IMR-90 (cell line): ENCODE data around the gene ANKRD44. TPM values are rescaled to one million over a fixed set of nuclear protein-coding genes. Genes with fewer than 3 reads are reported as not detected.

Source experiments
- ATAC-seq: fragments of 200-7000 bp; cut with Tn5 transposase; 2 replicates; pipeline ENCODE4 v1.9.1; 2020; ENCODE audit warnings: low read depth, mild to moderate bottlenecking, moderate library complexity
- BruUV-seq: library from RNA; stranded (reverse); fragments of 400-500 nt; replicated peaks from 2 replicates; lab custom pipeline; 2021; lab: Mats Ljungman, UMichigan
- CTCF ChIA-PET: fragments of 300-600 bp; formaldehyde crosslinking; extraction: SDS; loops from one replicate; lab custom pipeline; 2021; ENCODE audit warnings: antibody characterized with exemption; lab: Yijun Ruan, JAX
- POLR2A ChIA-PET: fragments of 300-600 bp; sonication (Branson Sonifier 250); formaldehyde crosslinking; loops from one replicate; lab custom pipeline; 2022; ENCODE audit warnings: antibody characterized with exemption; ENCODE audit not compliant: unreplicated experiment; lab: Charles Lee
- DNase-seq: peaks from one replicate; pipeline ENCODE4 v3.0.0; 2013
- H2AFZ ChIP-seq: replicated peaks from 2 replicates; pipeline ENCODE3; 2013; ENCODE audit warnings: low read length, mild to moderate bottlenecking; ENCODE audit not compliant: poor library complexity
- H2AK5ac ChIP-seq: 2 replicates; pipeline ENCODE4 v1.6.1; 2013; ENCODE audit warnings: low read depth, low read length, inconsistent platforms
- H2AK9ac ChIP-seq: replicated peaks from 2 replicates; pipeline ENCODE3; 2013; ENCODE audit warnings: mild to moderate bottlenecking, low read depth, low read length, moderate library complexity; ENCODE audit not compliant: poor library complexity
- H2BK120ac ChIP-seq: 2 replicates; pipeline ENCODE4 v1.6.1; 2013; ENCODE audit warnings: low read depth, low read length, inconsistent platforms
- H2BK15ac ChIP-seq: 3 replicates; pipeline ENCODE4 v1.6.1; 2013; ENCODE audit warnings: low read depth, low read length, inconsistent platforms
- H2BK20ac ChIP-seq: 2 replicates; pipeline ENCODE4 v1.6.1; 2013; ENCODE audit warnings: low read depth, mild to moderate bottlenecking, inconsistent platforms, low read length, moderate library complexity
- H2BK5ac ChIP-seq: 2 replicates; pipeline ENCODE4 v1.6.1; 2013; ENCODE audit warnings: mild to moderate bottlenecking, low read depth, low read length, inconsistent platforms; ENCODE audit not compliant: poor library complexity, severe bottlenecking
- H3K14ac ChIP-seq: replicated peaks from 2 replicates; pipeline ENCODE4 v1.6.1; 2013; ENCODE audit warnings: low read depth, low read length, inconsistent platforms
- H3K18ac ChIP-seq: 2 replicates; pipeline ENCODE4 v1.6.1; 2013; ENCODE audit warnings: low read depth, low read length, control low read depth
- H3K23ac ChIP-seq: 2 replicates; pipeline ENCODE4 v1.6.1; 2013; ENCODE audit warnings: low read depth, low read length, inconsistent platforms
- H3K27ac ChIP-seq: 2 replicates; pipeline ENCODE4 v1.5.1; 2013; ENCODE audit warnings: mild to moderate bottlenecking, control low read depth, low read length; ENCODE audit not compliant: insufficient read depth
- H3K27me3 ChIP-seq: 2 replicates; pipeline ENCODE4 v1.6.1; 2013; ENCODE audit warnings: low read length; ENCODE audit not compliant: control insufficient read depth, insufficient read depth
- H3K36me3 ChIP-seq: 2 replicates; pipeline ENCODE4 v1.6.1; 2013; ENCODE audit warnings: low read length, mixed read lengths; ENCODE audit not compliant: control insufficient read depth, insufficient read depth
- H3K4ac ChIP-seq: 2 replicates; pipeline ENCODE4 v1.6.1; 2013; ENCODE audit warnings: low read depth, low read length, inconsistent platforms
- H3K4me1 ChIP-seq: 2 replicates; pipeline ENCODE4 v1.6.1; 2013; ENCODE audit warnings: low read length, mixed read lengths; ENCODE audit not compliant: control insufficient read depth, insufficient read depth
- H3K4me2 ChIP-seq: 2 replicates; pipeline ENCODE4 v1.6.1; 2013; ENCODE audit warnings: low read depth, mild to moderate bottlenecking, control low read depth, low read length, moderate library complexity
- H3K4me3 ChIP-seq: 2 replicates; pipeline ENCODE4 v1.5.1; 2013; ENCODE audit warnings: low read depth, mild to moderate bottlenecking, control low read depth, low read length, moderate library complexity; ENCODE audit not compliant: insufficient read depth
- H3K56ac ChIP-seq: 2 replicates; pipeline ENCODE4 v1.6.1; 2013; ENCODE audit warnings: low read length, inconsistent platforms; ENCODE audit not compliant: insufficient read depth; ENCODE audit errors: extremely low read depth
- H3K79me1 ChIP-seq, 2 experiments: 2 replicates each; pipeline ENCODE4 v1.6.1; 2013; ENCODE audit warnings: low read length in 2 of 2, inconsistent platforms in 1 of 2, low read depth in 1 of 2
- H3K9ac ChIP-seq: 2 replicates; pipeline ENCODE4 v1.6.1; 2013; ENCODE audit warnings: low read depth, low read length, control low read depth
- H3K9me1 ChIP-seq: 2 replicates; pipeline ENCODE4 v1.6.1; 2013; ENCODE audit warnings: low read length, inconsistent platforms; ENCODE audit not compliant: insufficient read depth
- H3K9me3 ChIP-seq: 2 replicates; pipeline ENCODE4 v1.6.1; 2013; ENCODE audit warnings: low read length; ENCODE audit not compliant: control insufficient read depth, insufficient read depth
- H4K20me1 ChIP-seq: 2 replicates; pipeline ENCODE4 v1.6.1; 2013; ENCODE audit warnings: low read length, inconsistent platforms; ENCODE audit not compliant: insufficient read depth
- H4K5ac ChIP-seq: 2 replicates; pipeline ENCODE4 v1.6.1; 2013; ENCODE audit warnings: mild to moderate bottlenecking, low read depth, low read length, control low read depth
- H4K8ac ChIP-seq, 2 experiments: 2 replicates each; pipeline ENCODE4 v1.6.1; 2013; ENCODE audit warnings: low read depth in 2 of 2, low read length in 2 of 2, control low read depth in 1 of 2, inconsistent platforms in 1 of 2
- H4K91ac ChIP-seq: 2 replicates; pipeline ENCODE4 v1.6.1; 2013; ENCODE audit warnings: low read depth, low read length, inconsistent platforms; ENCODE audit not compliant: insufficient read depth
- BHLHE40 ChIP-seq: fragments of 150-350 bp; IDR thresholded peaks from 2 replicates; pipeline ENCODE4 v1.6.1; 2016; ENCODE audit warnings: mild to moderate bottlenecking, low read depth, low read length
- CEBPB ChIP-seq: IDR thresholded peaks from 2 replicates; pipeline ENCODE4 v1.6.1; 2012; ENCODE audit warnings: low read depth, low read length, improper control_type of control experiment
- CHD1 ChIP-seq: IDR thresholded peaks from 2 replicates; pipeline ENCODE4 v1.6.1; 2012; ENCODE audit warnings: low read depth, low read length, improper control_type of control experiment
- FOS ChIP-seq: fragments of 150-350 bp; IDR thresholded peaks from 2 replicates; pipeline ENCODE4 v1.6.1; 2016; ENCODE audit warnings: low read depth, low read length
- MAFK ChIP-seq: IDR thresholded peaks from 2 replicates; pipeline ENCODE4 v1.6.1; 2012; ENCODE audit warnings: low read depth, low read length, improper control_type of control experiment
- MAZ ChIP-seq: IDR thresholded peaks from 2 replicates; pipeline ENCODE4 v1.6.1; 2012; ENCODE audit warnings: low read depth, mild to moderate bottlenecking, low read length, improper control_type of control experiment, moderate library complexity, borderline replicate concordance
- MXI1 ChIP-seq: IDR thresholded peaks from 2 replicates; pipeline ENCODE4 v1.6.1; 2012; ENCODE audit warnings: low read depth, mild to moderate bottlenecking, low read length, moderate library complexity, borderline replicate concordance
- NFE2L2 ChIP-seq: fragments of 150-350 bp; IDR thresholded peaks from 2 replicates; pipeline ENCODE4 v1.6.1; 2016; ENCODE audit warnings: low read depth, mild to moderate bottlenecking, low read length
- POLR2A ChIP-seq: IDR thresholded peaks from 2 replicates; pipeline ENCODE4 v1.6.1; 2012; ENCODE audit warnings: mild to moderate bottlenecking, low read depth, low read length
- RAD21 ChIP-seq: IDR thresholded peaks from 2 replicates; pipeline ENCODE4 v1.6.1; 2012; ENCODE audit warnings: low read length, improper control_type of control experiment
- RCOR1 ChIP-seq: IDR thresholded peaks from 2 replicates; pipeline ENCODE4 v1.6.1; 2012; ENCODE audit warnings: mild to moderate bottlenecking, low read length, improper control_type of control experiment; ENCODE audit not compliant: insufficient replicate concordance
- RFX5 ChIP-seq: IDR thresholded peaks from 2 replicates; pipeline ENCODE4 v1.8.0; 2012; ENCODE audit warnings: low read depth, mild to moderate bottlenecking, low read length, moderate library complexity
- SMC3 ChIP-seq: fragments of 150-350 bp; IDR thresholded peaks from 2 replicates; pipeline ENCODE4 v1.6.1; 2016; ENCODE audit warnings: low read depth, mild to moderate bottlenecking, antibody characterized with exemption, low read length, moderate library complexity
- WGBS, 2 experiments: methylation state at CpG; one replicate each; pipeline versions ENCODE4 v1.1.5 to v1.1.7; 2013; ENCODE audit warnings: missing lambda C conversion rate in 2 of 2; ENCODE audit not compliant: insufficient read length in 1 of 2; ENCODE audit errors: extremely low coverage in 2 of 2; 5-methylcytosine and 5-hydroxymethylcytosine counted together
- dilution Hi-C: fragments of 300-500 bp; cut with HindIII; formaldehyde crosslinking; loops from one replicate; pipeline ENCODE4 v1.14.3; 2018; ENCODE audit warnings: low sequenced_read_pairs; ENCODE audit not compliant: unreplicated experiment
- in situ Hi-C: fragments of 300-500 bp; cut with MboI; formaldehyde crosslinking; loops from 3 replicates; pipeline ENCODE4 v1.14.3; 2019; ENCODE audit warnings: low sequenced_read_pairs, inconsistent platforms, mixed read lengths
- intact Hi-C: fragments of 100-400 bp; cut with micrococcal nuclease; formaldehyde crosslinking; loops from 2 replicates; pipeline ENCODE4 v1.10.0; 2022
- polyA plus RNA-seq, 3 experiments: library from polyadenylated mRNA; depleted of rRNA; stranded (reverse); fragments of >200 nt; gene quantifications; 2 replicates each; pipeline ENCODE4 v1.2.3, GENCODE V29; 2012; ENCODE audit warnings: low replicate concordance in 1 of 3
- total RNA-seq: library from RNA; depleted of rRNA; stranded (reverse); fragments of >200 nt; gene quantifications from 2 replicates; pipeline ENCODE4 v1.2.3, GENCODE V29; 2012
- TF ChIP-seq, protein P1 (sequence below): fragments of 150-350 bp; IDR thresholded peaks from 2 replicates; pipeline ENCODE4 v1.6.1; 2017; ENCODE audit warnings: mild to moderate bottlenecking, antibody characterized with exemption, low read length, low read depth
- TF ChIP-seq, protein P2 (sequence below): conservative IDR thresholded peaks from 2 replicates; pipeline ENCODE4 v1.5.1; 2012; ENCODE audit warnings: mild to moderate bottlenecking, low read depth, low read length, improper control_type of control experiment
- TF ChIP-seq, protein P3 (sequence below): fragments of 150-350 bp; IDR thresholded peaks from 2 replicates; pipeline ENCODE4 v1.6.1; 2016; ENCODE audit warnings: low read depth, mild to moderate bottlenecking, low read length, moderate library complexity, borderline replicate concordance

The ANKRD44 gene
- total and polyA plus RNA-seq, 2 of the 4 experiments (the other 2 are of a cell fraction) = 5.2 to 15.6 TPM

DNA sequence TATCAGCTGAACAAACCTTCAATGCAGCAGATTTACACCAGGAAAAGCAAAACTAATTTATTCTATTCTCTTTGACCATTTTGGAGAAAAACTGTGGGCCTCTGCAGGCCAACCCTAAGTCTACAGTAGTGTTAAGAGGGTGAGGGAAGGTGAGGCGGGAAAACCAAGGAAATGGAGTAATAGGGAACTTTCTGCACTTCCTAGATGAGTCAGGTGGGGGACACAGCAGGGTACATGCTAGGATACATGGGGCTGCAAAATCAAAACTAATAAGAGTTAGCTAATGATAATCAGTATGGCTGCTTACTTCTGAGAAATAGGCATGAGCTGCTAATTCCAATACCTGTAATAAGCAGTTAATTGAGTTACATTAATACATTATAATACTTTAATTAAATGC lies 318.1 kb downstream of the ANKRD44 start:
- Histone ChIP-seq H2AK9ac (no peak overlapping the region), H3K4ac (no peak overlapping the region), H3K14ac (no peak overlapping the region), H4K20me1 (no peaks in the 10 kb centered on the region), H2BK15ac (no peak overlapping the region), H3K9me3 (no peaks in the 10 kb centered on the region), H3K56ac (no peak overlapping the region), H3K4me3 (no peak overlapping the region), H3K9ac (no peak overlapping the region), H3K79me1 (no peaks in the 10 kb centered on the region), H2AK5ac (no peak overlapping the region), H4K5ac (no peak overlapping the region), H3K4me1 (peaks cover 4% of the 10 kb centered on the region; the same call in 1 of the 2 replicates), H3K23ac (no peak overlapping the region), H3K9me1 (no peaks in the 10 kb centered on the region), H4K91ac (no peak overlapping the region), H2BK20ac (no peak overlapping the region), H4K8ac (no peak overlapping the region), H2BK5ac (no peak overlapping the region), H3K27ac (no peak overlapping the region), H3K36me3 (no peaks in the 10 kb centered on the region), H3K4me2 (no peak overlapping the region), H2AFZ (no peak overlapping the region), H3K18ac (no peak overlapping the region), H3K27me3 (no peaks in the 10 kb centered on the region), H2BK120ac (no peak overlapping the region)
- intact Hi-C loops = no loop called here
- no peak for ATAC-seq
- no TSS peak for BruUV-seq
- no peak for TF ChIP-seq NFE2L2
- TF ChIP-seq, protein P1, sequence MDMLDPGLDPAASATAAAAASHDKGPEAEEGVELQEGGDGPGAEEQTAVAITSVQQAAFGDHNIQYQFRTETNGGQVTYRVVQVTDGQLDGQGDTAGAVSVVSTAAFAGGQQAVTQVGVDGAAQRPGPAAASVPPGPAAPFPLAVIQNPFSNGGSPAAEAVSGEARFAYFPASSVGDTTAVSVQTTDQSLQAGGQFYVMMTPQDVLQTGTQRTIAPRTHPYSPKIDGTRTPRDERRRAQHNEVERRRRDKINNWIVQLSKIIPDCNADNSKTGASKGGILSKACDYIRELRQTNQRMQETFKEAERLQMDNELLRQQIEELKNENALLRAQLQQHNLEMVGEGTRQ = no peak
- TF ChIP-seq BHLHE40 = no peak
- TF ChIP-seq RCOR1 = no peak
- TF ChIP-seq CHD1 = no peak
- TF ChIP-seq MAFK = no peak
- no peak for TF ChIP-seq MAZ
- no peak for TF ChIP-seq MXI1
- no peak for TF ChIP-seq SMC3
- TF ChIP-seq, protein P2, sequence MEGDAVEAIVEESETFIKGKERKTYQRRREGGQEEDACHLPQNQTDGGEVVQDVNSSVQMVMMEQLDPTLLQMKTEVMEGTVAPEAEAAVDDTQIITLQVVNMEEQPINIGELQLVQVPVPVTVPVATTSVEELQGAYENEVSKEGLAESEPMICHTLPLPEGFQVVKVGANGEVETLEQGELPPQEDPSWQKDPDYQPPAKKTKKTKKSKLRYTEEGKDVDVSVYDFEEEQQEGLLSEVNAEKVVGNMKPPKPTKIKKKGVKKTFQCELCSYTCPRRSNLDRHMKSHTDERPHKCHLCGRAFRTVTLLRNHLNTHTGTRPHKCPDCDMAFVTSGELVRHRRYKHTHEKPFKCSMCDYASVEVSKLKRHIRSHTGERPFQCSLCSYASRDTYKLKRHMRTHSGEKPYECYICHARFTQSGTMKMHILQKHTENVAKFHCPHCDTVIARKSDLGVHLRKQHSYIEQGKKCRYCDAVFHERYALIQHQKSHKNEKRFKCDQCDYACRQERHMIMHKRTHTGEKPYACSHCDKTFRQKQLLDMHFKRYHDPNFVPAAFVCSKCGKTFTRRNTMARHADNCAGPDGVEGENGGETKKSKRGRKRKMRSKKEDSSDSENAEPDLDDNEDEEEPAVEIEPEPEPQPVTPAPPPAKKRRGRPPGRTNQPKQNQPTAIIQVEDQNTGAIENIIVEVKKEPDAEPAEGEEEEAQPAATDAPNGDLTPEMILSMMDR = no peak
- no peak for TF ChIP-seq POLR2A
- TF ChIP-seq FOS = no peak
- TF ChIP-seq, protein P3, sequence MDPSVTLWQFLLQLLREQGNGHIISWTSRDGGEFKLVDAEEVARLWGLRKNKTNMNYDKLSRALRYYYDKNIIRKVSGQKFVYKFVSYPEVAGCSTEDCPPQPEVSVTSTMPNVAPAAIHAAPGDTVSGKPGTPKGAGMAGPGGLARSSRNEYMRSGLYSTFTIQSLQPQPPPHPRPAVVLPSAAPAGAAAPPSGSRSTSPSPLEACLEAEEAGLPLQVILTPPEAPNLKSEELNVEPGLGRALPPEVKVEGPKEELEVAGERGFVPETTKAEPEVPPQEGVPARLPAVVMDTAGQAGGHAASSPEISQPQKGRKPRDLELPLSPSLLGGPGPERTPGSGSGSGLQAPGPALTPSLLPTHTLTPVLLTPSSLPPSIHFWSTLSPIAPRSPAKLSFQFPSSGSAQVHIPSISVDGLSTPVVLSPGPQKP = no peak
- no peak for TF ChIP-seq RFX5
- no peak for TF ChIP-seq CEBPB
- no peak for TF ChIP-seq RAD21
- ChIA-PET CTCF (no interaction called here), POLR2A (no interaction called here)
- dilution Hi-C loops = no loop called here
- 100% methylated on average over 1 of the region's 1 CpG; no CpG with 5 or more reads in 1 of the 2 experiments for WGBS, 2 experiments
- in situ Hi-C loops = no loop called here
- DNase-seq = no peak
